HepG2 (cell line): ENCODE results near the gene TUBA4A. TPM values are rescaled to one million over a fixed set of nuclear protein-coding genes. Genes with fewer than 3 reads are reported as not detected.

Experiments
- ISX ChIP-seq: sonication (generic); formaldehyde crosslinking; conservative IDR thresholded peaks from 2 replicates; pipeline ENCODE4 v1.5.0; 2020; ENCODE audit warnings: missing genetic modification reagents
- MAFF ChIP-seq: IDR thresholded peaks from 2 replicates; pipeline ENCODE4 v1.6.1; 2011; ENCODE audit warnings: low read depth, low read length, improper control_type of control experiment
- MATR3 ChIP-seq: sonication (generic); formaldehyde crosslinking; IDR thresholded peaks from 2 replicates; pipeline ENCODE4 v1.4.0; 2020; ENCODE audit warnings: missing genetic modification reagents
- RAD51 ChIP-seq: fragments of 450-650 bp; IDR thresholded peaks from 2 replicates; pipeline ENCODE4 v1.6.1; 2016; ENCODE audit warnings: borderline replicate concordance
- RFX5 ChIP-seq: IDR thresholded peaks from 2 replicates; pipeline ENCODE4 v1.6.1; 2011; ENCODE audit warnings: low read depth, low read length, improper control_type of control experiment
- SMARCC2 ChIP-seq: fragments of 450-650 bp; IDR thresholded peaks from 2 replicates; pipeline ENCODE4 v1.6.1; 2017; ENCODE audit warnings: antibody characterized with exemption, mild to moderate bottlenecking
- SOX5 ChIP-seq: IDR thresholded peaks from 2 replicates; pipeline ENCODE4 v1.6.1; 2016; ENCODE audit warnings: borderline replicate concordance
- TMF1 ChIP-seq: sonication (generic); formaldehyde crosslinking; IDR thresholded peaks from 2 replicates; pipeline ENCODE4 v1.8.1; 2022; ENCODE audit warnings: low read depth, missing genetic modification reagents
- ZNF12 ChIP-seq: sonication (generic); formaldehyde crosslinking; IDR thresholded peaks from 2 replicates; pipeline ENCODE4 v1.5.0; 2020; ENCODE audit warnings: missing genetic modification reagents
- ZNF160 ChIP-seq: sonication (generic); formaldehyde crosslinking; IDR thresholded peaks from 2 replicates; pipeline ENCODE4 v1.8.0; 2022; ENCODE audit warnings: mild to moderate bottlenecking, inconsistent platforms, missing genetic modification reagents
- ZNF335 ChIP-seq: sonication (generic); formaldehyde crosslinking; IDR thresholded peaks from 2 replicates; pipeline ENCODE4 v1.4.0; 2020; ENCODE audit warnings: missing genetic modification reagents
- ZNF572 ChIP-seq: sonication (generic); formaldehyde crosslinking; IDR thresholded peaks from 2 replicates; pipeline ENCODE4 v1.5.1; 2020; ENCODE audit warnings: mild to moderate bottlenecking, missing genetic modification reagents
- ZNF615 ChIP-seq: sonication (generic); formaldehyde crosslinking; IDR thresholded peaks from 2 replicates; pipeline ENCODE4 v1.5.0; 2020; ENCODE audit warnings: mild to moderate bottlenecking, missing genetic modification reagents, borderline replicate concordance
- polyA plus RNA-seq, 8 experiments: library from polyadenylated mRNA; depleted of rRNA in 3 of 8; stranded (reverse) in 7 of 8; unstranded in 1 of 8; fragments of >200 nt; fragmentation: Illumina TruSeq in 4 of 8; extraction: Trizol in 4 of 8; gene quantifications; 2 replicates each; pipeline versions ENCODE4 v1.2.1 to v1.2.3, GENCODE V29; 2011 to 2016; ENCODE audit warnings: low read depth in 4 of 8, missing spikeins in 1 of 8, mixed read lengths in 1 of 8; ENCODE audit not compliant: insufficient read depth in 1 of 8
- total RNA-seq, 5 experiments: library from RNA; depleted of rRNA; stranded (reverse); fragments of >200 nt; fragmentation: Illumina TruSeq; extraction: Trizol; gene quantifications; 2 replicates each; pipeline ENCODE4 v1.2.3, GENCODE V29; 2016; ENCODE audit warnings: low read depth in 1 of 5
- TF ChIP-seq, protein P1 (sequence below): fragments of 450-650 bp; IDR thresholded peaks from 2 replicates; pipeline ENCODE4 v1.6.1; 2017
- TF ChIP-seq, protein P2 (sequence below): sonication (generic); formaldehyde crosslinking; IDR thresholded peaks from 2 replicates; pipeline ENCODE4 v1.8.1; 2023; ENCODE audit warnings: mild to moderate bottlenecking, missing genetic modification reagents
- TF ChIP-seq, protein P3 (sequence below): sonication (generic); formaldehyde crosslinking; IDR thresholded peaks from 2 replicates; pipeline ENCODE4 v1.5.0; 2020; ENCODE audit warnings: mild to moderate bottlenecking, missing genetic modification reagents, borderline replicate concordance
- TF ChIP-seq, protein P4 (sequence below): sonication (generic); formaldehyde crosslinking; IDR thresholded peaks from 2 replicates; pipeline ENCODE4 v1.5.0; 2020; ENCODE audit warnings: missing genetic modification reagents

TUBA4A gene
- total and polyA plus RNA-seq, 2 of the 13 experiments (the other 11 are each of a cell fraction or from before 2014, with no cell fraction given): 1.3 to 12.7 TPM

DNA sequence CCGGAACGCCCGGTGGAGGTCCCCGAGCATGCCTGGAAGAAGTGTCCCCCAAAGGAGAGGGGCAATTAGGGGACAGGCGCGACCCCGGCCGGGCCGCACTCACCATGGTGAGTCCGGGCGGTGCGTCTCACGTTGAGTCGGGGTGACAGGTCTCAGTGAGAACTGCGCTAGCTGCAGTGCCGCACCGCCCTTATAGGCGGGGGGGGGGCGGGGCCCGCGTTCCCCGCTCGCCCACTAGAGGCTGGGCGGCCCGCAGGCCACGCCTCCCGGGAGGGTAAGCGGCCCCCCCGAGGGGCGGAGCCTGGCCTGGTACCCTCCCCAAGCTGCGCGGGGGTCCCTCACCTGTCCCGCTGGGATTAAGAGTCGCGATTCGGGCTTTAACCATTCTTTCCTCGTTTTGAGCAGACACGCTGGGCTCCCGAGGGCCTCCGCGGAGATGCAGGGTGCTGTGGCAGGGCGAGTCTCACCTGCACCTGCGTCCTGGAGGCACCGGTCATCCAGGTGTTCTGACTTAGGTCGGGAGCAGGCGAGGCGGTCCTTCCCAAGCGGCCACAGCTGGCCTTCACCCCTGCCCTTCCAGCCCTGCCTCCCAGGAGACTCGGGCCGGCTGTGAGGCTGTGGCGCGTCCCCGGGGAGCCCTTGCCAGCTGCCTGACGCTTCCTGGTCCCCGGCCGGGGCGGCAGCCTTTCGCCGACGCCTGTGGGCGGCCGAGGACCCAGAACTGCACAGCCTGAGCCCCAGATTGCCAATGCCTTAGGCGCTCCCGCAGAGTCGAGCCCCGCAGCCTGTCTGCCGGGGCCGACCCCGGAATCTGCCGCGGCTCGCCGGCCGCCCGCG, at the start of gene TUBA4A (continued):
- TF ChIP-seq, protein P1, sequence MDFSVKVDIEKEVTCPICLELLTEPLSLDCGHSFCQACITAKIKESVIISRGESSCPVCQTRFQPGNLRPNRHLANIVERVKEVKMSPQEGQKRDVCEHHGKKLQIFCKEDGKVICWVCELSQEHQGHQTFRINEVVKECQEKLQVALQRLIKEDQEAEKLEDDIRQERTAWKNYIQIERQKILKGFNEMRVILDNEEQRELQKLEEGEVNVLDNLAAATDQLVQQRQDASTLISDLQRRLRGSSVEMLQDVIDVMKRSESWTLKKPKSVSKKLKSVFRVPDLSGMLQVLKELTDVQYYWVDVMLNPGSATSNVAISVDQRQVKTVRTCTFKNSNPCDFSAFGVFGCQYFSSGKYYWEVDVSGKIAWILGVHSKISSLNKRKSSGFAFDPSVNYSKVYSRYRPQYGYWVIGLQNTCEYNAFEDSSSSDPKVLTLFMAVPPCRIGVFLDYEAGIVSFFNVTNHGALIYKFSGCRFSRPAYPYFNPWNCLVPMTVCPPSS: no peak
- TF ChIP-seq SMARCC2: no peak
- 0 out of 2 replicates have a peak, but pooled peaks have one; percentile 36 for TF ChIP-seq ZNF572
- TF ChIP-seq RAD51: no peak
- TF ChIP-seq, protein P2, sequence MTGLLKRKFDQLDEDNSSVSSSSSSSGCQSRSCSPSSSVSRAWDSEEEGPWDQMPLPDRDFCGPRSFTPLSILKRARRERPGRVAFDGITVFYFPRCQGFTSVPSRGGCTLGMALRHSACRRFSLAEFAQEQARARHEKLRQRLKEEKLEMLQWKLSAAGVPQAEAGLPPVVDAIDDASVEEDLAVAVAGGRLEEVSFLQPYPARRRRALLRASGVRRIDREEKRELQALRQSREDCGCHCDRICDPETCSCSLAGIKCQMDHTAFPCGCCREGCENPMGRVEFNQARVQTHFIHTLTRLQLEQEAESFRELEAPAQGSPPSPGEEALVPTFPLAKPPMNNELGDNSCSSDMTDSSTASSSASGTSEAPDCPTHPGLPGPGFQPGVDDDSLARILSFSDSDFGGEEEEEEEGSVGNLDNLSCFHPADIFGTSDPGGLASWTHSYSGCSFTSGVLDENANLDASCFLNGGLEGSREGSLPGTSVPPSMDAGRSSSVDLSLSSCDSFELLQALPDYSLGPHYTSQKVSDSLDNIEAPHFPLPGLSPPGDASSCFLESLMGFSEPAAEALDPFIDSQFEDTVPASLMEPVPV (CRISPR knock-in tag): peak; percentile 66; the same call in 1 of the 2 replicates
- no peak for TF ChIP-seq ZNF335 (CRISPR knock-in tag)
- TF ChIP-seq MAFF: no peak
- TF ChIP-seq RFX5: no peak
- TF ChIP-seq, protein P3, sequence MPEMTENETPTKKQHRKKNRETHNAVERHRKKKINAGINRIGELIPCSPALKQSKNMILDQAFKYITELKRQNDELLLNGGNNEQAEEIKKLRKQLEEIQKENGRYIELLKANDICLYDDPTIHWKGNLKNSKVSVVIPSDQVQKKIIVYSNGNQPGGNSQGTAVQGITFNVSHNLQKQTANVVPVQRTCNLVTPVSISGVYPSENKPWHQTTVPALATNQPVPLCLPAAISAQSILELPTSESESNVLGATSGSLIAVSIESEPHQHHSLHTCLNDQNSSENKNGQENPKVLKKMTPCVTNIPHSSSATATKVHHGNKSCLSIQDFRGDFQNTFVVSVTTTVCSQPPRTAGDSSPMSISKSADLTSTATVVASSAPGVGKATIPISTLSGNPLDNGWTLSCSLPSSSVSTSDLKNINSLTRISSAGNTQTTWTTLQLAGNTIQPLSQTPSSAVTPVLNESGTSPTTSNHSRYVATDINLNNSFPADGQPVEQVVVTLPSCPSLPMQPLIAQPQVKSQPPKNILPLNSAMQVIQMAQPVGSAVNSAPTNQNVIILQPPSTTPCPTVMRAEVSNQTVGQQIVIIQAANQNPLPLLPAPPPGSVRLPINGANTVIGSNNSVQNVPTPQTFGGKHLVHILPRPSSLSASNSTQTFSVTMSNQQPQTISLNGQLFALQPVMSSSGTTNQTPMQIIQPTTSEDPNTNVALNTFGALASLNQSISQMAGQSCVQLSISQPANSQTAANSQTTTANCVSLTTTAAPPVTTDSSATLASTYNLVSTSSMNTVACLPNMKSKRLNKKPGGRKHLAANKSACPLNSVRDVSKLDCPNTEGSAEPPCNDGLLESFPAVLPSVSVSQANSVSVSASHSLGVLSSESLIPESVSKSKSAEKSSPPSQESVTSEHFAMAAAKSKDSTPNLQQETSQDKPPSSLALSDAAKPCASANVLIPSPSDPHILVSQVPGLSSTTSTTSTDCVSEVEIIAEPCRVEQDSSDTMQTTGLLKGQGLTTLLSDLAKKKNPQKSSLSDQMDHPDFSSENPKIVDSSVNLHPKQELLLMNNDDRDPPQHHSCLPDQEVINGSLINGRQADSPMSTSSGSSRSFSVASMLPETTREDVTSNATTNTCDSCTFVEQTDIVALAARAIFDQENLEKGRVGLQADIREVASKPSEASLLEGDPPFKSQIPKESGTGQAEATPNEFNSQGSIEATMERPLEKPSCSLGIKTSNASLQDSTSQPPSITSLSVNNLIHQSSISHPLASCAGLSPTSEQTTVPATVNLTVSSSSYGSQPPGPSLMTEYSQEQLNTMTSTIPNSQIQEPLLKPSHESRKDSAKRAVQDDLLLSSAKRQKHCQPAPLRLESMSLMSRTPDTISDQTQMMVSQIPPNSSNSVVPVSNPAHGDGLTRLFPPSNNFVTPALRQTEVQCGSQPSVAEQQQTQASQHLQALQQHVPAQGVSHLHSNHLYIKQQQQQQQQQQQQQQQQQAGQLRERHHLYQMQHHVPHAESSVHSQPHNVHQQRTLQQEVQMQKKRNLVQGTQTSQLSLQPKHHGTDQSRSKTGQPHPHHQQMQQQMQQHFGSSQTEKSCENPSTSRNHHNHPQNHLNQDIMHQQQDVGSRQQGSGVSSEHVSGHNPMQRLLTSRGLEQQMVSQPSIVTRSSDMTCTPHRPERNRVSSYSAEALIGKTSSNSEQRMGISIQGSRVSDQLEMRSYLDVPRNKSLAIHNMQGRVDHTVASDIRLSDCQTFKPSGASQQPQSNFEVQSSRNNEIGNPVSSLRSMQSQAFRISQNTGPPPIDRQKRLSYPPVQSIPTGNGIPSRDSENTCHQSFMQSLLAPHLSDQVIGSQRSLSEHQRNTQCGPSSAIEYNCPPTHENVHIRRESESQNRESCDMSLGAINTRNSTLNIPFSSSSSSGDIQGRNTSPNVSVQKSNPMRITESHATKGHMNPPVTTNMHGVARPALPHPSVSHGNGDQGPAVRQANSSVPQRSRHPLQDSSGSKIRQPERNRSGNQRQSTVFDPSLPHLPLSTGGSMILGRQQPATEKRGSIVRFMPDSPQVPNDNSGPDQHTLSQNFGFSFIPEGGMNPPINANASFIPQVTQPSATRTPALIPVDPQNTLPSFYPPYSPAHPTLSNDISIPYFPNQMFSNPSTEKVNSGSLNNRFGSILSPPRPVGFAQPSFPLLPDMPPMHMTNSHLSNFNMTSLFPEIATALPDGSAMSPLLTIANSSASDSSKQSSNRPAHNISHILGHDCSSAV (CRISPR knock-in tag): no peak
- TF ChIP-seq TMF1 (CRISPR knock-in tag): no peak
- no peak for TF ChIP-seq ZNF615 (CRISPR knock-in tag)
- TF ChIP-seq ISX: no peak
- TF ChIP-seq MATR3: no peak
- TF ChIP-seq, protein P4, sequence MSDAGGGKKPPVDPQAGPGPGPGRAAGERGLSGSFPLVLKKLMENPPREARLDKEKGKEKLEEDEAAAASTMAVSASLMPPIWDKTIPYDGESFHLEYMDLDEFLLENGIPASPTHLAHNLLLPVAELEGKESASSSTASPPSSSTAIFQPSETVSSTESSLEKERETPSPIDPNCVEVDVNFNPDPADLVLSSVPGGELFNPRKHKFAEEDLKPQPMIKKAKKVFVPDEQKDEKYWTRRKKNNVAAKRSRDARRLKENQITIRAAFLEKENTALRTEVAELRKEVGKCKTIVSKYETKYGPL: no peak
- TF ChIP-seq SOX5 (CRISPR knock-in tag): no peak
- TF ChIP-seq ZNF12 (CRISPR knock-in tag): no peak
- no peak for TF ChIP-seq ZNF160 (CRISPR knock-in tag)
